Activated T-helper 1 cell treated with anti-CD3 and anti-CD28 coated beads, Interleukin-12 subunit alpha, Interleukin-12 subunit beta, Interleukin-2, Interleukin-4 antibody, amounts not matched to agents 30 ng/mL and 10 ng/mL and 1 ng/mL, durations not matched to agents 14 hours and 24 hours and 36 hours (primary cell): ENCODE data around the gene UBR3. TPM values are rescaled to one million over a fixed set of nuclear protein-coding genes. Genes with fewer than 3 reads are reported as not detected.
"Not testable (repeated sequence)": the region's sequence is repeated elsewhere in the genome, so short reads cannot be mapped to it uniquely, and the experiment has no call there.

Source experiments
- DNase-seq: peaks from one replicate; pipeline ENCODE4 v3.0.0; 2021; ENCODE audit warnings: low spot score
- H3K27ac Mint-ChIP-seq: one replicate; pipeline ENCODE4 v1.8.0; 2021; ENCODE audit warnings: mild to moderate bottlenecking, mixed read lengths
- H3K27me3 Mint-ChIP-seq: one replicate; pipeline ENCODE4 v1.8.0; 2022; ENCODE audit warnings: mild to moderate bottlenecking, moderate library complexity, mixed read lengths; ENCODE audit not compliant: insufficient read depth
- H3K36me3 Mint-ChIP-seq: one replicate; pipeline ENCODE4 v1.8.0; 2021; ENCODE audit warnings: low read depth, mixed read lengths
- H3K4me1 Mint-ChIP-seq: one replicate; pipeline ENCODE4 v1.8.0; 2021; ENCODE audit warnings: low read depth, mixed read lengths
- H3K4me3 Mint-ChIP-seq: one replicate; pipeline ENCODE4 v1.8.0; 2021; ENCODE audit warnings: mild to moderate bottlenecking, moderate library complexity, mixed read lengths
- H3K9me3 Mint-ChIP-seq: one replicate; pipeline ENCODE4 v1.8.0; 2021; ENCODE audit warnings: mixed read lengths
- intact Hi-C: fragments of 100-400 bp; cut with micrococcal nuclease; formaldehyde crosslinking; loops from one replicate; pipeline ENCODE4 v1.15.1; 2024
- total RNA-seq: library from RNA; stranded (reverse); gene quantifications from 2 replicates; pipeline ENCODE4 v1.2.3, GENCODE V29; 2022

The UBR3 gene
- total RNA-seq, 1 donor from 2014 or later = 29.6 TPM

GRCh38 chr2:169895294-169895985, 68.2 kb downstream of the UBR3 start:
- Mint-ChIP-seq H3K27ac (no peak overlapping the region), H3K36me3 (peaks cover 2% of the 10 kb centered on the region), H3K4me1 (no peaks in the 10 kb centered on the region), H3K9me3 (no peaks in the 10 kb centered on the region), H3K4me3 (no peak overlapping the region), H3K27me3 (no peaks in the 10 kb centered on the region)
- no peak for DNase-seq
- intact Hi-C loops = no loop called here

- Mint-ChIP-seq H3K27me3 (no peaks in the 10 kb centered on the region), H3K4me1 (no peaks in the 10 kb centered on the region), H3K9me3 (no peaks in the 10 kb centered on the region), H3K27ac (no peak overlapping the region), H3K36me3 (peaks cover 4% of the 10 kb centered on the region), H3K4me3 (no peak overlapping the region)
- intact Hi-C loops = no loop called here
- DNase-seq = no peak
Observed at GRCh38 chr2:169897834-169898233, 70.6 kb downstream of the UBR3 start.

DNA sequence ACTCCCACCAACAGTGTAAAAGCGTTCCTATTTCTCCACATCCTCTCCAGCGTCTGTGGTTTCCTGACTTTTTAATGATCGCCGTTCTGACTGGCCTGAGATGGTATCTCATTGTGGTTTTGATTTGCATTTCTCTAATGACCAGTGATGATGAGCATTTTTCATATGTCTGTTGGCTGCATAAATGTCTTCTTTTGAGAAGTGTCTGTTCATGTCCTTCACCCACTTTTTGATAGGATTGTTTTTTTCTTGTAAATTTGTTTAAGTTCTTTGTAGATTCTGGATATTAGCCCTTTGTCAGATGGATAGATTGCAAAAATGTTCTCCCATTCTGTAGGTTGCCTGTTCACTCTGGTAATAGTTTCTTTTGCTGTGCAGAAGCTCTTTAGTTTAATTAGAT, 72.8 kb downstream of the UBR3 start:
- H3K36me3 Mint-ChIP-seq, DNase-seq, H3K27ac Mint-ChIP-seq, H3K4me1 Mint-ChIP-seq, intact Hi-C loops, H3K27me3 Mint-ChIP-seq, H3K4me3 Mint-ChIP-seq, H3K9me3 Mint-ChIP-seq: not testable (repeated sequence)

DNA sequence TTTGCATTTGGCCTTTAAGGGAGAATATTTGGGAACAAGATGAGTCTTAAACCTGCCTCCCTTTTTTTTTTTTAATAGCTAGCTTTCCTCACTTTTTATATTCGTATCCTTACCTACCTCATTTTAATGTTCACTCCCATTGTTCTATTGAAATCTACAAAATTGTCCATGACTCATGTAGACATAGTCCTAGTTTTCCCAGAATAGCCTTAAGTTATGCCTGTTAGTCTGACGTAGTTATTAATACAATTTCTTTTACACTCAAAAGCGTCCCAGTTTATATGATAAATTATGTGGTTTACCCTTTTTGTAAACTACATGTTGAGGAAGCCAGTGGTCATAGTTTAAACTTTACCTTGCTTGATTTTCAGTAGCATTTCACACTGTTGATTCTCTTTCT, 73.4 kb downstream of the UBR3 start:
- Mint-ChIP-seq H3K36me3 (peaks cover 4% of the 10 kb centered on the region), H3K4me1 (no peaks in the 10 kb centered on the region), H3K27me3 (no peaks in the 10 kb centered on the region), H3K4me3 (no peak overlapping the region), H3K9me3 (no peaks in the 10 kb centered on the region), H3K27ac (no peak overlapping the region)
- intact Hi-C loops = no loop called here
- DNase-seq = no peak

- Mint-ChIP-seq H3K27ac (no peak overlapping the region), H3K4me1 (no peaks in the 10 kb centered on the region), H3K4me3 (no peak overlapping the region), H3K9me3 (no peaks in the 10 kb centered on the region), H3K27me3 (no peaks in the 10 kb centered on the region), H3K36me3 (peaks cover 7% of the 10 kb centered on the region)
- no peak for DNase-seq
- intact Hi-C loops = no loop called here
Observed at GRCh38 chr2:169906731-169907130, 79.5 kb downstream of the UBR3 start.

- no peak for DNase-seq
- H3K9me3 Mint-ChIP-seq = no peaks in the 10 kb centered on the region
- H3K27me3 Mint-ChIP-seq = no peaks in the 10 kb centered on the region
- intact Hi-C loops = no loop called here
- H3K27ac Mint-ChIP-seq = no peak overlapping the region
- H3K36me3 Mint-ChIP-seq = peaks cover 9% of the 10 kb centered on the region
- H3K4me3 Mint-ChIP-seq = no peak overlapping the region
- no peaks in the 10 kb centered on the region for H3K4me1 Mint-ChIP-seq
Observed at GRCh38 chr2:169909376-169909775, 82.1 kb downstream of the UBR3 start.

DNA sequence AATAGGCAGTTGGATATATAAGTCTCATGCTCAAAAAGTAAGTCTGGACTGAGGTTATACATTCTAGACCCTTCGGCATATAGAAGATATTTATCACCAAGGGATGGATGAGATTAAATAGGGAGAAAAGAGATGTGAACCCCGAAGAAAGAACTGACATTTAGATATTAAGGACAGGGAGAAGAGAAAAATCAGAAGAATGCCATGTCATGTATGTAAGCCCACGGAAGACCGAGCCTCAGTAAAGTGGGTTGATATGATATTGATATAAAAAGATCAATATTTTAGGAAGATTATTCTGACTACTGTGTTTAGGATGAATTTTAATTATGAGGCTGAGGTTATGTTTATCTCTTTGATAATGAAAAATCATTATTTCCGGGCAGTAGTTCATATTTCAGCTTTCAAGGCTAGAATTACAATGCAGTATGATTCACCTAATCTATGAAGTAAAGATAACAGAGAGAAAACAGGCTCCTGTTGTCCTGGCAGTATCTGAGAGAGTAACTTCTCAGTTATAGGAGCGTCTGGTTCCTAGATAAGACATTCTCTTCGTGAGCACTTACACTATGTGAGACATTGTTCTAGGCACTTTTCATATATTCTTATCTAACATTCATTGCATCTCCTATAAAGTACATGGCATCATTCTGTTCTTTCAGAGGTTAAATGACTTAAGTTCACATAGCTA, 83.0 kb downstream of the UBR3 start:
- no peaks in the 10 kb centered on the region for H3K4me1 Mint-ChIP-seq
- no peak overlapping the region for H3K27ac Mint-ChIP-seq
- intact Hi-C loops = no loop called here
- H3K9me3 Mint-ChIP-seq = no peaks in the 10 kb centered on the region
- peaks cover 9% of the 10 kb centered on the region for H3K36me3 Mint-ChIP-seq
- no peaks in the 10 kb centered on the region for H3K27me3 Mint-ChIP-seq
- H3K4me3 Mint-ChIP-seq = no peak overlapping the region
- DNase-seq = no peak

- no peak for DNase-seq
- intact Hi-C loops = no loop called here
- Mint-ChIP-seq H3K4me1 (no peaks in the 10 kb centered on the region), H3K27ac (no peak overlapping the region), H3K9me3 (no peaks in the 10 kb centered on the region), H3K36me3 (peaks cover 11% of the 10 kb centered on the region), H3K4me3 (no peak overlapping the region), H3K27me3 (no peaks in the 10 kb centered on the region)
Observed at GRCh38 chr2:169911119-169911518, 83.9 kb downstream of the UBR3 start.

- no peaks in the 10 kb centered on the region for H3K4me1 Mint-ChIP-seq
- H3K27ac Mint-ChIP-seq = no peak overlapping the region
- no peak for DNase-seq
- peaks cover 15% of the 10 kb centered on the region for H3K36me3 Mint-ChIP-seq
- no peak overlapping the region for H3K4me3 Mint-ChIP-seq
- H3K27me3 Mint-ChIP-seq = no peaks in the 10 kb centered on the region
- no peaks in the 10 kb centered on the region for H3K9me3 Mint-ChIP-seq
- intact Hi-C loops = no loop called here
Observed at GRCh38 chr2:169916623-169917022, 89.4 kb downstream of the UBR3 start.

- no peaks in the 10 kb centered on the region for H3K9me3 Mint-ChIP-seq
- no peak overlapping the region for H3K27ac Mint-ChIP-seq
- no peaks in the 10 kb centered on the region for H3K4me1 Mint-ChIP-seq
- DNase-seq = no peak
- H3K27me3 Mint-ChIP-seq = no peaks in the 10 kb centered on the region
- intact Hi-C loops = no loop called here
- H3K36me3 Mint-ChIP-seq = peaks cover 11% of the 10 kb centered on the region
- H3K4me3 Mint-ChIP-seq = no peak overlapping the region
Observed at GRCh38 chr2:169923977-169924376, 96.7 kb downstream of the UBR3 start.

GRCh38 chr2:169925968-169926367, 98.7 kb downstream of the UBR3 start:
- intact Hi-C loops = loop anchor here (5.0 kb wide), 1 partner anchor 234 kb away; the partner anchor contains the start of genes CFAP210 and PHOSPHO2
- H3K27ac Mint-ChIP-seq = no peak overlapping the region
- DNase-seq = no peak
- peaks cover 7% of the 10 kb centered on the region for H3K36me3 Mint-ChIP-seq
- no peaks in the 10 kb centered on the region for H3K4me1 Mint-ChIP-seq
- H3K27me3 Mint-ChIP-seq = no peaks in the 10 kb centered on the region
- no peak overlapping the region for H3K4me3 Mint-ChIP-seq
- no peaks in the 10 kb centered on the region for H3K9me3 Mint-ChIP-seq

GRCh38 chr2:169928463-169928864, 101.2 kb downstream of the UBR3 start:
- DNase-seq = no peak
- peaks cover 7% of the 10 kb centered on the region for H3K36me3 Mint-ChIP-seq
- H3K4me3 Mint-ChIP-seq = no peak overlapping the region
- H3K27ac Mint-ChIP-seq = no peak overlapping the region
- intact Hi-C loops = loop anchor here (1.0 to 5.0 kb wide), 5 partner anchors 104 to 476 kb away; partner anchors contain the start of genes CFAP210, METTL5, PHOSPHO2 and SSB
- H3K9me3 Mint-ChIP-seq = no peaks in the 10 kb centered on the region
- H3K4me1 Mint-ChIP-seq = no peaks in the 10 kb centered on the region
- no peaks in the 10 kb centered on the region for H3K27me3 Mint-ChIP-seq

- DNase-seq = no peak
- H3K9me3 Mint-ChIP-seq = no peaks in the 10 kb centered on the region
- H3K27ac Mint-ChIP-seq = no peak overlapping the region
- intact Hi-C loops = no loop called here
- H3K36me3 Mint-ChIP-seq = peaks cover 2% of the 10 kb centered on the region
- no peak overlapping the region for H3K4me3 Mint-ChIP-seq
- H3K27me3 Mint-ChIP-seq = no peaks in the 10 kb centered on the region
- H3K4me1 Mint-ChIP-seq = no peaks in the 10 kb centered on the region
Observed at GRCh38 chr2:169933124-169933711, 106.0 kb downstream of the UBR3 start.
